ENCODE data around the gene PLA2G4E. TPM values are rescaled to one million over a fixed set of nuclear protein-coding genes. Genes with fewer than 3 reads are reported as not detected.

PLA2G4E gene
- total and polyA plus RNA-seq, 2 of the 13 experiments (the other 11 are each of a cell fraction or from before 2014, with no cell fraction given): not detected

DNA sequence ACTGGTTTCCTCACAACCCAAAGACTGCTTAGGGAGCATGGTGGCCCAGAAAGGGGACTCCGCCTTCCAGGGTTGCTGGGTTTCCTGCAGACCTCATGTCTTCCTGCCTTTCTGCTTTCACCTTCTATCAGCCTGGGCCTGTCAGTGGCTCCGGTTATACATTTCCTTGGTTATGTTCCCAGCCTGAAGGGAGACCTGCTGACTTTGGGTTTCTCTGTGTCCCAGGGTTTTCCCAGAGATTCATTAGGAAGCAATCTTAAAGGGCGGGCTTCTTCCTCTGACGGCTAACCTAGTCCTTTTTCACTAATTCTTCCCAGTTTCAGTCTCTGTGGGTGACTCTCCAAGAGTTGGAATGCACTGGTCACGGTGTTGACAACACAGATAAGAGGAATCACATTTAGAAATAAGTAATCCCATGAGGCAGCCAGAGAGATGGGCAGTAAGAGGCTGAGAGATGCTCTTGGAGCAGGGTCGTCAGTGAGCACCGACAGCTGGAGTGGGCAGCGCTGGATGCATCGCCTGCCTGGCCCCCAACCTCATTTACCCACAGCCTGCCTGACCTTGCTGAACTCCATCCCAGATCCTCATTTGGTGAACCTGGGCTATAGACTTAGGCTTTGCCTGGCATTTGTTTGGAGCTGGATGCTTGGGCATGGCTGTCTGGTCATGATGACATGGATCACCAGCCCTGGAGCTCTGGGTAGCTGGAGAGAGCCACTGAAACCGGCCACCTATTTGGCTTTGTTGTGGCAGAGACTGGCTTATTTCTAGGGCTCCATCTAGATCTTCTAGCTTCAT is 38.5 kb downstream of the PLA2G4E start:
- Histone ChIP-seq H3K27me3 (ENCODE audit: control insufficient read depth in 1 of 2, insufficient read depth in 2 of 2, low read length in 2 of 2) (peaks cover 0 to 43% of the 10 kb centered on the region in 2 experiments), H2AFZ (ENCODE audit: low read length) (no peak overlapping the region), H3K9ac (ENCODE audit: insufficient read depth, low read depth, low read length) (no peak overlapping the region), H4K20me1 (ENCODE audit: insufficient read depth, low read length) (no peaks in the 10 kb centered on the region), H3K27ac (ENCODE audit: extremely low read length, insufficient read depth, low read length) (no peak overlapping the region), H3K4me1 (ENCODE audit: insufficient read depth, low read length) (peaks cover 4% of the 10 kb centered on the region), H3K9me3 (ENCODE audit: low read length) (no peaks in the 10 kb centered on the region), H3K79me2 (ENCODE audit: insufficient read depth, low read length) (no peaks in the 10 kb centered on the region), H3K36me3 (replicated peaks in 1 of 2; ENCODE audit: control insufficient read depth in 1 of 2, insufficient read depth in 2 of 2, low read length in 2 of 2) (no peaks in the 10 kb centered on the region), H3K4me3 (replicated peaks in 1 of 3; ENCODE audit: insufficient read depth in 1 of 3, low read depth in 2 of 3, low read length in 3 of 3) (no peak overlapping the region), H3K4me2 (ENCODE audit: low read depth, low read length) (no peak overlapping the region)
- in situ Hi-C loops (cut with HindIII; ENCODE audit: extremely low pct_ligation_motif_present, low pct_unique_long_range_greater_than_20kb): no loop called here
- ATAC-seq (no peak), DNase-seq (ENCODE audit: low spot score) (no peak), FAIRE-seq (no peak)
- no peak for TF ChIP-seq PLRG1 (conservative IDR thresholded peaks at IDR 0.05)
- no peak for TF ChIP-seq ZNF367 (CRISPR knock-in tag; IDR thresholded peaks at IDR 0.05; ENCODE audit: borderline replicate concordance)
- TF ChIP-seq HOXA3 (CRISPR knock-in tag; IDR thresholded peaks at IDR 0.05): no peak
- TF ChIP-seq EZH2 (conservative IDR thresholded peaks at IDR 0.05; ENCODE audit: low read depth, low read length): no peak
- no peak for TF ChIP-seq ZBTB3 (CRISPR knock-in tag; IDR thresholded peaks at IDR 0.05; ENCODE audit: borderline replicate concordance, low read depth)
- TF ChIP-seq, protein P1, sequence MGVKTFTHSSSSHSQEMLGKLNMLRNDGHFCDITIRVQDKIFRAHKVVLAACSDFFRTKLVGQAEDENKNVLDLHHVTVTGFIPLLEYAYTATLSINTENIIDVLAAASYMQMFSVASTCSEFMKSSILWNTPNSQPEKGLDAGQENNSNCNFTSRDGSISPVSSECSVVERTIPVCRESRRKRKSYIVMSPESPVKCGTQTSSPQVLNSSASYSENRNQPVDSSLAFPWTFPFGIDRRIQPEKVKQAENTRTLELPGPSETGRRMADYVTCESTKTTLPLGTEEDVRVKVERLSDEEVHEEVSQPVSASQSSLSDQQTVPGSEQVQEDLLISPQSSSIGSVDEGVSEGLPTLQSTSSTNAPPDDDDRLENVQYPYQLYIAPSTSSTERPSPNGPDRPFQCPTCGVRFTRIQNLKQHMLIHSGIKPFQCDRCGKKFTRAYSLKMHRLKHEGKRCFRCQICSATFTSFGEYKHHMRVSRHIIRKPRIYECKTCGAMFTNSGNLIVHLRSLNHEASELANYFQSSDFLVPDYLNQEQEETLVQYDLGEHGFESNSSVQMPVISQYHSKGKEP (CRISPR knock-in tag; IDR thresholded peaks at IDR 0.05): no peak
- no peak for TF ChIP-seq ARHGAP35 (CRISPR knock-in tag; IDR thresholded peaks at IDR 0.05; ENCODE audit: borderline replicate concordance)
- no peak for TF ChIP-seq ZSCAN22 (CRISPR knock-in tag; IDR thresholded peaks at IDR 0.05)
- TF ChIP-seq, protein P2, sequence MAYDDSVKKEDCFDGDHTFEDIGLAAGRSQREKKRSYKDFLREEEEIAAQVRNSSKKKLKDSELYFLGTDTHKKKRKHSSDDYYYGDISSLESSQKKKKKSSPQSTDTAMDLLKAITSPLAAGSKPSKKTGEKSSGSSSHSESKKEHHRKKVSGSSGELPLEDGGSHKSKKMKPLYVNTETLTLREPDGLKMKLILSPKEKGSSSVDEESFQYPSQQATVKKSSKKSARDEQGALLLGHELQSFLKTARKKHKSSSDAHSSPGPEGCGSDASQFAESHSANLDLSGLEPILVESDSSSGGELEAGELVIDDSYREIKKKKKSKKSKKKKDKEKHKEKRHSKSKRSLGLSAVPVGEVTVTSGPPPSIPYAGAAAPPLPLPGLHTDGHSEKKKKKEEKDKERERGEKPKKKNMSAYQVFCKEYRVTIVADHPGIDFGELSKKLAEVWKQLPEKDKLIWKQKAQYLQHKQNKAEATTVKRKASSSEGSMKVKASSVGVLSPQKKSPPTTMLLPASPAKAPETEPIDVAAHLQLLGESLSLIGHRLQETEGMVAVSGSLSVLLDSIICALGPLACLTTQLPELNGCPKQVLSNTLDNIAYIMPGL (CRISPR knock-in tag; IDR thresholded peaks at IDR 0.05; ENCODE audit: borderline replicate concordance in 1 of 2, low read depth in 1 of 2): no peak
- no peak for TF ChIP-seq ZNF570 (CRISPR knock-in tag; IDR thresholded peaks at IDR 0.05; ENCODE audit: borderline replicate concordance)
- TF ChIP-seq ZNF577 (CRISPR knock-in tag; IDR thresholded peaks at IDR 0.05; ENCODE audit: borderline replicate concordance, low read depth): no peak
- TF ChIP-seq, protein P3, sequence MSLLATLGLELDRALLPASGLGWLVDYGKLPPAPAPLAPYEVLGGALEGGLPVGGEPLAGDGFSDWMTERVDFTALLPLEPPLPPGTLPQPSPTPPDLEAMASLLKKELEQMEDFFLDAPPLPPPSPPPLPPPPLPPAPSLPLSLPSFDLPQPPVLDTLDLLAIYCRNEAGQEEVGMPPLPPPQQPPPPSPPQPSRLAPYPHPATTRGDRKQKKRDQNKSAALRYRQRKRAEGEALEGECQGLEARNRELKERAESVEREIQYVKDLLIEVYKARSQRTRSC (CRISPR knock-in tag; IDR thresholded peaks at IDR 0.05; ENCODE audit: low read depth): no peak
- TF ChIP-seq ZNF83 (CRISPR knock-in tag; IDR thresholded peaks at IDR 0.05; ENCODE audit: borderline replicate concordance): no peak
- no peak for TF ChIP-seq NFE2 (CRISPR knock-in tag; IDR thresholded peaks at IDR 0.05)
- CTCF ChIA-PET (ENCODE audit: low intra/inter-chr PET ratio, low total read pairs): no interaction called here
- intact Hi-C loops (cut with micrococcal nuclease; ENCODE audit: unreplicated experiment): no loop called here
- POLR2A ChIA-PET: interaction anchor here (1.8 kb wide), 1 partner anchor 10 kb away, joined by 9 read pairs; the partner anchor contains the start of gene EHD4
- BruUV-seq (replicated peaks): no TSS peak
- 40% methylated on average over 10 of the region's 10 CpGs for WGBS (ENCODE audit: low lambda C conversion rate)

All from HepG2 (cell line).